ENCODE results near the gene FEM1B. TPM values are rescaled to one million over a fixed set of nuclear protein-coding genes. Genes with fewer than 3 reads are reported as not detected.

The FEM1B gene
- total RNA-seq, 2 experiments from 2014 or later, result 83.2 to 94.9 TPM

- no peak for ATAC-seq (ENCODE audit: poor library complexity)
- H3K9me3 ChIP-seq (ENCODE audit: control insufficient read depth in 1 of 2, insufficient read depth in 1 of 2, low read length in 2 of 2), result no peaks in the 10 kb centered on the region
- POLR2A ChIA-PET, result no interaction called here
- no peaks in the 10 kb centered on the region for H3K36me3 ChIP-seq (ENCODE audit: insufficient read depth, low read length)
- H3K27me3 ChIP-seq (ENCODE audit: control insufficient read depth in 1 of 2, insufficient read depth in 2 of 2, low read length in 2 of 2), result no peaks in the 10 kb centered on the region
- Mint-ChIP-seq H3K9me3 (no peaks in the 10 kb centered on the region), H3K36me3 (ENCODE audit: low read depth) (no peaks in the 10 kb centered on the region), H3K4me3 (no peak overlapping the region), H3K27ac (no peak overlapping the region), H3K27me3 (peaks cover 5% of the 10 kb centered on the region), H3K4me1 (ENCODE audit: low read depth) (peaks cover 34% of the 10 kb centered on the region)
- no peak for DNase-seq
- H3K4me3 ChIP-seq (ENCODE audit: low read length), result no peak overlapping the region
- H3K4me1 ChIP-seq (ENCODE audit: insufficient read depth, low read length), result peaks cover 9% of the 10 kb centered on the region
- CTCF ChIA-PET, result no interaction called here
- no peak for TF ChIP-seq CTCF (IDR thresholded peaks at IDR 0.05)
- H3K27ac ChIP-seq (ENCODE audit: low read depth in 1 of 2, low read length in 2 of 2), result no peak overlapping the region
- intact Hi-C loops (cut with DNase I, micrococcal nuclease), result no loop called here
Measured at GRCh38 chr15:68332266-68332665, 54.7 kb downstream of the FEM1B start.

GRCh38 chr15:68333775-68334470 lies 56.4 kb downstream of the FEM1B start:
- no peak for ATAC-seq (ENCODE audit: poor library complexity)
- Mint-ChIP-seq H3K27ac (no peak overlapping the region), H3K9me3 (no peaks in the 10 kb centered on the region), H3K36me3 (ENCODE audit: low read depth) (no peaks in the 10 kb centered on the region), H3K27me3 (peaks cover 5% of the 10 kb centered on the region), H3K4me3 (no peak overlapping the region), H3K4me1 (ENCODE audit: low read depth) (peaks cover 17% of the 10 kb centered on the region)
- TF ChIP-seq CTCF (IDR thresholded peaks at IDR 0.05), result no peak
- H3K27ac ChIP-seq (ENCODE audit: low read depth in 1 of 2, low read length in 2 of 2), result no peak overlapping the region
- DNase-seq, result no peak
- H3K4me1 ChIP-seq (ENCODE audit: insufficient read depth, low read length), result no peaks in the 10 kb centered on the region
- H3K4me3 ChIP-seq (ENCODE audit: low read length), result no peak overlapping the region
- ChIA-PET CTCF (no interaction called here), POLR2A (no interaction called here)
- no peaks in the 10 kb centered on the region for H3K36me3 ChIP-seq (ENCODE audit: insufficient read depth, low read length)
- H3K27me3 ChIP-seq (ENCODE audit: control insufficient read depth in 1 of 2, insufficient read depth in 2 of 2, low read length in 2 of 2), result peaks cover 0 to under 1% of the 10 kb centered on the region in 2 experiments
- no peaks in the 10 kb centered on the region for H3K9me3 ChIP-seq (ENCODE audit: control insufficient read depth in 1 of 2, insufficient read depth in 1 of 2, low read length in 2 of 2)
- intact Hi-C loops (cut with DNase I, micrococcal nuclease), result no loop called here

GRCh38 chr15:68334661-68335124 lies 57.1 kb downstream of the FEM1B start:
- POLR2A ChIA-PET, result no interaction called here

More at GRCh38 chr15:68334661-68335124, 57.1 kb downstream of the FEM1B start:
- no peak overlapping the region for H3K27ac ChIP-seq (ENCODE audit: low read depth in 1 of 2, low read length in 2 of 2)
- H3K27me3 Mint-ChIP-seq, result peaks cover 5% of the 10 kb centered on the region
- H3K36me3 Mint-ChIP-seq (ENCODE audit: low read depth), result no peaks in the 10 kb centered on the region
- H3K27me3 ChIP-seq (ENCODE audit: control insufficient read depth in 1 of 2, insufficient read depth in 2 of 2, low read length in 2 of 2), result peaks cover 0 to 2% of the 10 kb centered on the region in 2 experiments
- no peak overlapping the region for H3K4me3 ChIP-seq (ENCODE audit: low read length)
- peaks cover 9% of the 10 kb centered on the region for H3K4me1 Mint-ChIP-seq (ENCODE audit: low read depth)
- H3K27ac Mint-ChIP-seq, result no peak overlapping the region
- ATAC-seq (ENCODE audit: poor library complexity) (no peak), DNase-seq (no peak)
- no peaks in the 10 kb centered on the region for H3K9me3 ChIP-seq (ENCODE audit: control insufficient read depth in 1 of 2, insufficient read depth in 1 of 2, low read length in 2 of 2)
- TF ChIP-seq CTCF (IDR thresholded peaks at IDR 0.05), result no peak
- CTCF ChIA-PET, result no interaction called here
- intact Hi-C loops (cut with DNase I, micrococcal nuclease), result no loop called here
- no peak overlapping the region for H3K4me3 Mint-ChIP-seq
- H3K9me3 Mint-ChIP-seq, result no peaks in the 10 kb centered on the region
- H3K36me3 ChIP-seq (ENCODE audit: insufficient read depth, low read length), result no peaks in the 10 kb centered on the region
- H3K4me1 ChIP-seq (ENCODE audit: insufficient read depth, low read length), result no peaks in the 10 kb centered on the region
